Measurements from ENCODE around the gene IFIT1.
"Not testable (repeated sequence)": the region's sequence is repeated elsewhere in the genome, so short reads cannot be mapped to it uniquely, and the experiment has no call there.

IFIT1 gene

GRCh38 chr10:89426230-89426868, 33.9 kb downstream of the IFIT1 start:
- FAIRE-seq (peak; percentile 80), DNase-seq (ENCODE audit: extremely low spot score, insufficient read length, low read depth) (no peak)

- no peak for DNase-seq (ENCODE audit: extremely low spot score, insufficient read length, low read depth)
- no peak for FAIRE-seq
These were observed 35.2 kb downstream of the IFIT1 start for GRCh38 chr10:89427629-89428028.

GRCh38 chr10:89428877-89429276, 36.5 kb downstream of the IFIT1 start:
- no peak for DNase-seq (ENCODE audit: extremely low spot score, insufficient read length, low read depth)
- no peak for FAIRE-seq

GRCh38 chr10:89431977-89432376, 39.6 kb downstream of the IFIT1 start:
- DNase-seq (ENCODE audit: extremely low spot score, insufficient read length, low read depth) (no peak), FAIRE-seq (no peak)

- no peak for DNase-seq (ENCODE audit: extremely low spot score, insufficient read length, low read depth)
These were observed 46.1 kb downstream of the IFIT1 start for GRCh38 chr10:89438525-89438924.

GRCh38 chr10:89440226-89441009, 48.0 kb downstream of the IFIT1 start:
- FAIRE-seq (no peak), DNase-seq (ENCODE audit: extremely low spot score, insufficient read length, low read depth) (no peak)

More at GRCh38 chr10:89438525-89438924, 46.1 kb downstream of the IFIT1 start:
- no peak for FAIRE-seq

- DNase-seq (ENCODE audit: extremely low spot score, insufficient read length, low read depth) (no peak), FAIRE-seq (no peak)
These were observed 49.9 kb downstream of the IFIT1 start for GRCh38 chr10:89442289-89442688.

- FAIRE-seq, result not testable (repeated sequence)
These were observed 52.4 kb downstream of the IFIT1 start for GRCh38 chr10:89444819-89445218.

GRCh38 chr10:89450901-89451300, 58.5 kb downstream of the IFIT1 start:
- FAIRE-seq (no peak), DNase-seq (ENCODE audit: extremely low spot score, insufficient read length, low read depth) (no peak)

More at GRCh38 chr10:89444819-89445218, 52.4 kb downstream of the IFIT1 start:
- DNase-seq (ENCODE audit: extremely low spot score, insufficient read length, low read depth), result not testable (repeated sequence)

- DNase-seq (ENCODE audit: extremely low spot score, insufficient read length, low read depth) (no peak), FAIRE-seq (no peak)
These were observed 59.8 kb downstream of the IFIT1 start for GRCh38 chr10:89452193-89452592.

GRCh38 chr10:89454561-89455347, 62.3 kb downstream of the IFIT1 start:
- FAIRE-seq, result no peak
- DNase-seq (ENCODE audit: extremely low spot score, insufficient read length, low read depth), result no peak

Data from GM18507 (cell line).